Pancreas (tissue), 10 donors: ENCODE measurements around the gene CD24. TPM values are rescaled to one million over a fixed set of nuclear protein-coding genes. Genes with fewer than 3 reads are reported as not detected.

Source experiments
- ATAC-seq, 4 donors: fragments of 200-7000 bp; cut with Tn5 transposase; one replicate each; pipeline versions ENCODE4 v1.8.0 to v1.9.1; 2020; ENCODE audit warnings: mild to moderate bottlenecking in 4 of 4, moderate library complexity in 4 of 4
- DNase-seq, 6 donors: peaks; one replicate each; pipeline ENCODE4 v3.0.0-alpha.2; 2020
- FAIRE-seq: peaks from 2 replicates; lab custom pipeline; 2012; peaks lifted over from hg19 to GRCh38; lab: Jason Lieb, UNC
- H3K27ac ChIP-seq, 4 donors: fragments of 200-600 bp; sonication (generic); 1 replicate in 3 of 4; 2 replicates in 1 of 4; pipeline versions ENCODE4 v1.5.0 to v1.8.0; 2020
- H3K27me3 ChIP-seq, 4 donors: fragments of 200-600 bp; one replicate each; pipeline ENCODE4 v1.8.0; 2021
- H3K36me3 ChIP-seq, 3 donors: fragments of 200-600 bp; sonication (generic) in 1 of 3; one replicate each; pipeline versions ENCODE4 v1.5.0 to v1.8.0; 2020 to 2021
- H3K4me1 ChIP-seq, 3 donors: fragments of 200-600 bp; one replicate each; pipeline ENCODE4 v1.8.0; 2021
- H3K4me3 ChIP-seq, 4 donors: fragments of 200-600 bp; sonication (generic) in 2 of 4; one replicate each; pipeline versions ENCODE4 v1.5.0 to v1.8.0; 2020 to 2021
- H3K9me3 ChIP-seq, 4 donors: fragments of 200-600 bp; one replicate each; pipeline ENCODE4 v1.8.0; 2021
- CTCF ChIP-seq, 4 donors: fragments of 200-600 bp; sonication (generic) in 3 of 4; IDR thresholded peaks; one replicate each; pipeline versions ENCODE4 v1.5.0 to v1.8.0; 2021; ENCODE audit warnings: antibody characterized with exemption in 4 of 4
- WGBS, 2 donors: extraction: QIAGEN DNeasy Blood & Tissue Kit; methylation state at CpG; one replicate each; pipeline ENCODE4 v1.1.7; 2013; 5-methylcytosine and 5-hydroxymethylcytosine counted together
- intact Hi-C, 3 donors: fragments of 100-400 bp; cut with DNase I; formaldehyde crosslinking; loops; one replicate each; pipeline versions ENCODE4 v1.11.1 to v1.14.2; 2022
- polyA plus RNA-seq, 2 donors: library from polyadenylated mRNA; stranded (reverse); fragments of 200-250 nt; gene quantifications; one replicate each; pipeline ENCODE4 v1.2.3, GENCODE V29; 2013
- total RNA-seq, 6 donors: library from RNA; stranded (reverse); fragmentation: NEBNext Ultra II Directional in 4 of 6; extraction: Animal tissue kit (Norgen Biotek cat#: 25700) in 4 of 6; gene quantifications; one replicate each; pipeline versions ENCODE4 v1.2.1 to v1.2.4, GENCODE V29; 2021 to 2023
- donor health status: healthy with polysubstance abuse.
- donor health status: DM: no; HTN: no; CAD: no; lungs with moderate emphysema.
- donor health status: DM: no; HTN: no; CAD: no.
- donor health status: control.
- donor health status: control.
- donor health status: Bipolar disorder and iron deficiency.
- donor health status: DM: yes; HTN: yes; CAD: no.
- donor health status: DM: no; HTN: no; CAD: no.
- donor health status: DM: no; HTN: no; CAD: no.
- donor health status: DM: yes; HTN: yes; CAD: no.

The CD24 gene
- total and polyA plus RNA-seq, 8 donors, result 333 to 874 (median 659) TPM

- intact Hi-C loops, result loop anchor here in 2 of 3 donors (5.0 to 10.0 kb wide), 2 partner anchors 191 to 368 kb away; no protein-coding TSS in a partner anchor
- H3K4me3 ChIP-seq, result peak overlapping the region; percentile 64 to 86 (median 74)
Observed at GRCh38 chr6:106975738-106976064, 1.2 kb upstream of the CD24 start.

GRCh38 chr6:106974999-106975737, 639 bp upstream of the CD24 start:
- Histone ChIP-seq H3K4me3 (peak overlapping the region; percentile 64 to 86 (median 74)), H3K9me3 (no peaks in the 10 kb centered on the region), H3K36me3 (peaks cover 0 to 9% (median 0%) of the 10 kb centered on the region in 3 donors), H3K4me1 (peaks cover 6 to 15% (median 7%) of the 10 kb centered on the region in 3 donors), H3K27me3 (no peaks in the 10 kb centered on the region), H3K27ac (peak overlapping the region; percentile 98 to 99 (median 98))
- DNase-seq (peak; percentile 69 to 87 (median 76)), ATAC-seq (peak; percentile 51 to 71 (median 62)), FAIRE-seq (no peak)
- WGBS, 2 donors, result 0% methylated on average over 45 to 90 of the region's 90 CpGs
- intact Hi-C loops, result loop anchor here in 2 of 3 donors (5.0 to 10.0 kb wide), 2 partner anchors 190 to 368 kb away; no protein-coding TSS in a partner anchor
- TF ChIP-seq CTCF (IDR thresholded peaks at IDR 0.05), result no peak

More at GRCh38 chr6:106975738-106976064, 1.2 kb upstream of the CD24 start:
- no peak for FAIRE-seq
- no peak for TF ChIP-seq CTCF (IDR thresholded peaks at IDR 0.05)
- H3K27me3 ChIP-seq, result no peaks in the 10 kb centered on the region
- no peak for DNase-seq
- H3K36me3 ChIP-seq, result peaks cover 0 to 3% (median 0%) of the 10 kb centered on the region in 3 donors
- ATAC-seq, result no peak
- no peaks in the 10 kb centered on the region for H3K9me3 ChIP-seq
- 1% methylated on average over 12 of the region's 12 CpGs for WGBS, 2 donors
- peaks cover 6 to 15% (median 7%) of the 10 kb centered on the region in 3 donors for H3K4me1 ChIP-seq
- peak overlapping the region; percentile 98 to 99 (median 98) for H3K27ac ChIP-seq

GRCh38 chr6:106973836-106974335, 643 bp downstream of the CD24 start:
- ATAC-seq, result peak; percentile 14 to 28 (median 16)
- Histone ChIP-seq H3K27me3 (no peaks in the 10 kb centered on the region), H3K36me3 (peaks cover 0 to 11% (median 0%) of the 10 kb centered on the region in 3 donors), H3K4me3 (peak overlapping the region; percentile 64 to 86 (median 70)), H3K9me3 (no peaks in the 10 kb centered on the region), H3K27ac (peak overlapping the region; percentile 90 to 99 (median 98)), H3K4me1 (peaks cover 6 to 15% (median 7%) of the 10 kb centered on the region in 3 donors)
- no peak for TF ChIP-seq CTCF (IDR thresholded peaks at IDR 0.05)
- FAIRE-seq, result no peak
- intact Hi-C loops, result loop anchor here in 1 of 3 donors (10.0 kb wide), 1 partner anchor 189 kb away; no protein-coding TSS in a partner anchor
- 0 to 1% methylated on average over 32 of the region's 32 CpGs for WGBS, 2 donors
- peak in 5 of 6 donors; percentile 36 to 85 (median 58) for DNase-seq

GRCh38 chr6:106973018-106973835, 1.3 kb downstream of the CD24 start:
- Histone ChIP-seq H3K4me3 (peak overlapping the region; percentile 64 to 86 (median 70)), H3K4me1 (peaks cover 3 to 15% (median 7%) of the 10 kb centered on the region in 3 donors), H3K9me3 (no peaks in the 10 kb centered on the region), H3K36me3 (peaks cover 0 to 11% (median 0%) of the 10 kb centered on the region in 3 donors), H3K27me3 (no peaks in the 10 kb centered on the region), H3K27ac (peak overlapping the region; percentile 90 to 99 (median 98))
- DNase-seq, result peak; percentile 29 to 84 (median 62)
- 1% methylated on average over 48 to 49 of the region's 49 CpGs for WGBS, 2 donors
- peak; percentile 4 to 22 (median 14) for ATAC-seq
- no peak for FAIRE-seq
- intact Hi-C loops, result loop anchor here in 1 of 3 donors (10.0 kb wide), 1 partner anchor 188 kb away; no protein-coding TSS in a partner anchor
- TF ChIP-seq CTCF (IDR thresholded peaks at IDR 0.05), result no peak
